CD4-positive, alpha-beta T cell treated with Interleukin-6 for 4 hours (primary cell): ENCODE results near the gene TAF6.

ENCODE experiments used
- DNase-seq: peaks from one replicate; pipeline ENCODE4 v3.0.0-alpha.2; 2020; ENCODE audit warnings: mixed read lengths

The TAF6 gene

DNA sequence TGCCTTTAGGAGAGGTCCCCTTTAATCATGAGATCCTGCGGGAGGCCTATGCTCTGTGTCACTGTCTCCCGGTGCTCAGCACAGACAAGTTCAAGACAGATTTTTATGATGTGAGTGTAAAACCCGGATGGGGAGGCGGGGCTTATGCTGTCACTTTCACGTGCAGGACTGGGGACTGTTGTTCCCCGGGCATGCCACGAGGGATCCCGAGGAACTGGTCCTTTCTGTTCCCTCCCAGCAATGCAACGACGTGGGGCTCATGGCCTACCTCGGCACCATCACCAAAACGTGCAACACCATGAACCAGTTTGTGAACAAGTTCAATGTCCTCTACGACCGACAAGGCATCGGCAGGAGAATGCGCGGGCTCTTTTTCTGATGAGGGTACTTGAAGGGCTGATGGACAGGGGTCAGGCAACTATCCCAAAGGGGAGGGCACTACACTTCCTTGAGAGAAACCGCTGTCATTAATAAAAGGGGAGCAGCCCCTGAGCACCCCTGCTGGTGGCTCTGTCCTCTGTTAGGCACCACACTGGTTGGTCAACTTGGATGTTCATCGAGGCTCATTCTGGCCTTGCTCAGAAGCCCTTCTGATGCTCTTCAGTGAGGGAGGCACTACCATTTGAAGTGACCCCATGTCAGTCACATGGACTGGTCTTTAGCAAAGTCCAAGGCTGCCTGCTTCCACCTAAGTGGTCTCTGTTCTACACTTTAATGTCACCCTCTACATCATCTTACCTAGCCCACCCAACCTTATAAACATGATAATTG is 27.6 kb downstream of the TAF6 start:
- no peak for DNase-seq

DNA sequence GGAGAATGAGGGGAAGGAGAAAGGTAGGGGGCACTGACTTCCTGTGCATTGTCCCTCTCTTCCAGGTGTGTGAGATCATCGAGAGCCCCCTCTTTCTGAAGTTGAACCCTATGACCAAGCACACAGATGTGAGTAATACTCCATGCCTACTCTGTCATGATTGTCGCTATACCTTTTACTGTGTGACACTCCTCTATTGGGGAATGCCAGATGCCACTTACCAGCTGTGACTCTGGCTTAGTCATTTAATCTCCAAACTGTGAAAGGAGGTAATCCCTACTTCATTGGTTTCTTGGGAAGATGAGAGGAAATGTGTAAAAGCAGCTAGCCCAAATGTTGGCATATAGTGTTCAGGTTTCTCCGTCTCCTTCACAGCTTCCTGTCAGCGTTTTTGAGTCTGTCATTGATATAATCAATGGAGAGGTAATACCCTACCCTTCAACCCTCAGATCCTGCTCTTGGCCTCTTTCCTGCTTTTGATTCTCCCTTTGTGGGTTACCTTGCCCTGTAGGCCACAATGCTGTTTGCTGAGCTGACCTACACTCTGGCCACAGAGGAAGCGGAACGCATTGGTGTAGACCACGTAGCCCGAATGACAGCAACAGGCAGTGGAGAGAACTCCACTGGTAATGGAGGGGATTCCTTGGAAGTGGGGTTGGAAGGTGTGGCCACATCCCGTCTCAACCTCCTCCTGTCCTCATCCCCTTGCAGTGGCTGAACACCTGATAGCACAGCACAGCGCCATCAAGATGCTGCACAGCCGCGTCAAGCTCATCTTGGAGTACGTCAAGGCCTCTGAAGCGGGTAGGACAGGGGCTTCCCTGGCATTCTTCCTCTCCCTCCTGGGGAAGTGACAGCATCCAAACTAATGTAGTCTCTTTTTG is 28.4 kb downstream of the TAF6 start:
- DNase-seq = no peak

GRCh38 chr7:100089458-100090196 is 29.5 kb downstream of the TAF6 start:
- no peak for DNase-seq

- DNase-seq = peak; percentile 89
Observed at GRCh38 chr7:100088621-100089457, 30.3 kb downstream of the TAF6 start, which contains the start of gene COPS6. Gene COPS6, plus strand, starts transcription at chr7:100088969. Its CDS starts 22 bp downstream, at chr7:100088991.

- DNase-seq = no peak
Observed at GRCh38 chr7:100088095-100088620, 31.0 kb downstream of the TAF6 start.

DNA sequence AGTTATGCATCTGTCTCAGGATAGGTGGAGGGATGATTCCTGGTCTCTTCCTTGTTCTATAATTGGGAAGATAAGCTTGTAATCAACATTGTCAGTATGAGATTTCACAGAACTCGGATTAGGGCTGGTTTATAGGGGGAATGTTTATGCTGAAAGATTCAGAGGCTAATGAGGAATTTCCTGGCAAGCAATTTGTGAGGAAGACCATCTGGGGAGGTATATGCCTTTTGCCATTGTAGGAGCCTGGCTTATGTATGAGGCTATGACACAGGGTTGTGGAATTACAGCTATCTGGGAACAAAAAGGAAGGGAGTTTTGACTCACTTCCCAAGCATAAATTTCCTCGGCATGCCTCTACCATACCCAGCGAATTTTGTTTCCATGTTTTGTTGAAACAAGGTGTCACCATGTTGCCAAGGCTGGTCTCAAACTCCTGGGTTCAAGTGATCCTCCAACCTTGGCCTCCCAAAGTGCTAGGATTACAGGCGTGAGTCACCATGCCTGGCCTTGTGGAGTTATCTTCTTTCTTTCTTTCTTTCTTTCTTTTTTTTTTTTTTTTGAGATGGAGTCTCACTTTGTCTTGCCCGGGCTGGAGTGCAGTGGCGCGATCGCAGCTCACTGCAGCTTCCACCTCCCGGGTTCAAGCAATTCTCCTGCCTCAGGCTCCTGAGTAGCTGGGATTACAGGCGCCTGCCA is 32.0 kb downstream of the TAF6 start:
- no peak for DNase-seq

- DNase-seq = no peak
Observed at GRCh38 chr7:100085515-100085914, 33.6 kb downstream of the TAF6 start.

GRCh38 chr7:100082978-100083377 is 36.2 kb downstream of the TAF6 start:
- DNase-seq = no peak

GRCh38 chr7:100081535-100082102 is 37.5 kb downstream of the TAF6 start, which contains the start of gene ZNF3:
Gene ZNF3, minus strand, starts transcription at chr7:100081723. Its CDS starts 4,366 bp downstream, at chr7:100077357.
- DNase-seq = peak; percentile 96

- DNase-seq = no peak
Observed at GRCh38 chr7:100080907-100081534, 38.1 kb downstream of the TAF6 start.

DNA sequence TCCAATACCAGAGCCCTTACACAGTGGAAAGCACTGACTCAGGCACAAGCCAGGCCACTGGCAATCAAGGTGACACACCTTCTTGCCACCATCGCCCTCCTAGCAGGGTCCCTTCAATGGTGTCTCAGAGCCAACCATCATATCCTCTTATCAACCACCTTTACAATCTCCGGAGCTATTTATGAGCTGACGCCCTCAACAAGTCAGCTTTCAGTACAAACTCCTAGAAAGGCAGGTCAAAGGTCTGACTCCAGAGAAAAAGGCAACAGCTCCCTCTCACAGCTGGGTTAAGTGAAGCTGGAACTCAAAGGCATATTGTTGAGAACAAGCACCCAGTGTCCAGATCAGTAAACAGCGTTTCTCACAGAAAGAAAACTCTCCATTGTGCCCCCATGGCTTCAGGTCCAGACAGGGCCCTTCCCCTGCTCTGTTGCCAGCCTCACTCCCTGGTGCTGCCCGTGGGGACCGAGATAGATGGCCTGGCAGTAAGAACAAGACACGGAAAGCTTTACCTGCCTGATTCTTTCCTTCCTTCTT is 40.1 kb downstream of the TAF6 start:
- no peak for DNase-seq

- DNase-seq = no peak
Observed at GRCh38 chr7:100077205-100077604, 42.0 kb downstream of the TAF6 start.

DNA sequence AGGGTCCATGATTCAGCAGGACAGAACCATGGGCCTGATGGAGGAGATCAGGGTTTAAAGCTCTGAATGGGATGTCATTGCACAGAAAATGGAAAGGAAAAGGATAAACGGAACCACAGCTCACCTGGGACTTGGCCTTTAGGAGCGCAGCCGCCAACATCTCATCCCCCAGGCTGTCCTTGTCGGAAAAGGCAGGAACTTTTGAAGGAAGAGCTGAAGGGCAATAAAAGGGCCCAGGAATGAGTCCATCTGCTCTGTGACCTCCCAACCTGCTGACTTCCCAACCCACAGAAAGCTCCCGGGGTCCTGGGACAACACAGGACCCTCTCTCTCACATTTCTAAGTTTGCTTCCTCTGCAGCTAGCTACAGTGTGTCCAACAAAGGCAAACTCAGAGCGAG is 43.7 kb downstream of the TAF6 start:
- no peak for DNase-seq

GRCh38 chr7:100074841-100075240 is 44.3 kb downstream of the TAF6 start:
- DNase-seq = no peak

DNA sequence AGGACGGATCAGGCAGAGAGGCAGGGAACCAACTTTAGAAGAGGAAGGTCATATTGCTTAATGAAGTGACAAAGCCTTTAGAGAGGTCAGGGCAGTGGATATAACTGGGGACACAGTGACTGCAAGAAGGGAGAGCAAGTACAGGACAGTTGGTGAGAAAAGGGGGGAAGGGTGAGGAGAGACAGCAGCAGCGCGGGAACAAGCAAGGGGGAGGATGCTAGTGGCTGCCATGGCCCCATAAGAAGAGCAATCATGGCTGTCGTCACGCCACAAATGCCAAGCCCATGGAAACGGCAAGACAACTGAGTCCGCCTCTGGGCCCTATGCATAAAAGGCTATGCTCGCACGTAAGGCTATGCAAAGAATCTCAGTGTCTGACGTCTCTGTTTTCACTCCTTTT is 46.7 kb downstream of the TAF6 start:
- DNase-seq = no peak

DNA sequence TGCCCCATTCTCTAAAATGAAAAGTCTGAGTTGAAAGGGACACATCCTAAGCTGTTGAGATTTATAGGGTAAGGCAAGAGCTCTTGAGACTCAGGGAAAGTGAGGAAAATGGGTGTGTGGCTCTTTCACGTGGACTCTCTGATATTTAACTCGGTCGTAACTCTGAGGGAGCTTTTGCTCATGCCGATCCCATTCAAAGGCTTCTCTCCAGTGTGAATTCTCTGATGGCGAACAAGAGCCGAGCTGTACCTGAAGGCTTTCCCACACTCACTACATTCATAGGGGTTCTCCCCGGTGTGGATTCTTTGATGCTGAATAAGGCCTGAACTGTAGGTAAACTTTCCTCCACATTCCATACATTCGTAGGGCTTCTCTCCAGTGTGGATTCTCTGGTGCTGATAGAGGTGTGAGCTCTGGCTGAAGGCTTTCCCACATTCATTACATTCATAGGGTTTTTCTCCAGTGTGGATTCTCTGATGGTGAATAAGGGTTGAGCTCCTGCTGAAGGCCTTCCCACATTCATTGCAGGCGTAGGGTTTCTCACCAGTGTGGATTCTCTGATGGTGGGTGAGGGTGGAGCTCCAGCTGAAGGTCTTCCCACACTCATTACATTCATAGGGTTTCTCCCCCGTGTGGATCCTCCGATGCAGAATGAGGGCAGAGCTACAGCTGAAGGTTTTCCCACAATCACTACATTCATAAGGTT is 48.0 kb downstream of the TAF6 start:
- no peak for DNase-seq

- no peak for DNase-seq
Observed at GRCh38 chr7:100069991-100070390, 49.2 kb downstream of the TAF6 start.

DNA sequence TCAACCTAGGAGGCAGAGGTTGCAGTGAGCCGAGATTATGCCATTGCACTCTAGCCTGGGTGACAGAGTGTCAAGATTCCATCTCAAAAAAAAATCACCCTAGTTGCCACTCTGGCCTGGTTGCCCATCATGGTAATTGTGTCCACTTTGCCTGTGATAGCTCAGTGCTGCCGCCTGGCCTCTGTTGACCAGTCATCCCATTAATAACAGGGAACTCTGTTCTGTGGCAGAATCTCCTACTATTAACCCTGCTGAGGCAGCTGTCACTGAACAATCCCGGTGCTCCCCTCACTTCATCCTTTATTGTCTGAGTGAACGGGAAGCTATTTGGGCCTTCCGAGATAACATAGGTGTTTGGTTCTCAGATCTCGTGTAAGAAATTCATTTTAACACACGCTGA is 52.2 kb downstream of the TAF6 start:
- no peak for DNase-seq

DNA sequence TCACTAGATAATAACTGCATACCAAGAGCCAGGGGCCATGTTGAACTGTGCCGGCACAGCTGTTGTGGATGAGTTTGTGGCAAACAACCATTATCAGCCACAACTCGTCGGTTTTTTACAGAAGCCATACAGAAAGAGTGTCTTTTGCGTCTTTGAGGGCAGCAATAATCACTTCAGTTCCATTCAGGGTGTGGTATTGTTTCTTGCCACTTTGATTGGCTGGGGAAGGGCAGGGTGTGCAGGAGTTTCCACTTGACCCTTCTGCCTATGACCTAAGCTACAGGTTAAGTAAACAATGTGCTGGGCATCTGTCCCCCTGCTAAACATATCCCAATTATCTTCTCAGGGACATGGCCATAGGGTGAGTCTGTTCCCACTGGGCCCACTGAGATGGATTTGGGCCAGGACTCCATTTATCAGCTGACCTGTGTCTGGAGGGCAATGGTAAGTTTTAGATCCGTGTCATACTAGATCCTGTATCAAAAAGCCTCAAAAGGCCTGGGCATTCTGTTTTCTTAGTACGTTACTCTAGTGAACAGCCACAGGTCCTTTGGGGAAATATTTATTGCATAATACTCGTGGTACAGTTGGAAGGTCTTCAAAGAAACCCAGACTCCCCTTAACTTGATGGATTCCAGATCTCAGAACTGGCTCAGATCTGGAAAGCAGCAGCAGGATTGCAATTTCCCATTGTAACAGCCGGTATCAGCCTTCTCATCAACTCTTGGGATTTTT is 53.5 kb downstream of the TAF6 start:
- DNase-seq = no peak
